GM23248 (cell line): Measurements from ENCODE around the gene SDCCAG8. TPM values are rescaled to one million over a fixed set of nuclear protein-coding genes. Genes with fewer than 3 reads are reported as not detected.

ENCODE experiments used
- DNase-seq: peaks from one replicate; pipeline ENCODE4 v3.0.0-alpha.2; 2015
- H2AFZ ChIP-seq: fragments of 200-600 bp; sonication (generic); 2 replicates; pipeline ENCODE4 v1.6.1; 2016; ENCODE audit warnings: antibody characterized with exemption
- H3F3A ChIP-seq: fragments of 200-600 bp; sonication (generic); 2 replicates; pipeline ENCODE4 v1.6.1; 2016; ENCODE audit warnings: mild to moderate bottlenecking, antibody characterized with exemption, mixed run types; ENCODE audit not compliant: insufficient read depth
- H3K27ac ChIP-seq: fragments of 200-600 bp; sonication (generic); 2 replicates; pipeline ENCODE4 v1.5.1; 2016; ENCODE audit warnings: mild to moderate bottlenecking
- H3K27me3 ChIP-seq: fragments of 200-600 bp; sonication (generic); replicated peaks from 2 replicates; pipeline ENCODE4 v1.6.1; 2016; ENCODE audit warnings: mild to moderate bottlenecking; ENCODE audit not compliant: insufficient read depth
- H3K36me3 ChIP-seq: fragments of 200-600 bp; sonication (generic); 2 replicates; pipeline ENCODE4 v1.6.1; 2016; ENCODE audit warnings: low read depth, mild to moderate bottlenecking
- H3K4me1 ChIP-seq: fragments of 200-600 bp; sonication (generic); 2 replicates; pipeline ENCODE4 v1.6.1; 2016; ENCODE audit warnings: mild to moderate bottlenecking; ENCODE audit not compliant: insufficient read depth
- H3K4me2 ChIP-seq: fragments of 200-600 bp; sonication (generic); one replicate; pipeline ENCODE4 v1.6.1; 2016; ENCODE audit warnings: mild to moderate bottlenecking; ENCODE audit not compliant: unreplicated experiment
- H3K4me3 ChIP-seq: fragments of 200-600 bp; sonication (generic); 2 replicates; pipeline ENCODE4 v1.5.1; 2016; ENCODE audit warnings: mild to moderate bottlenecking
- H3K79me2 ChIP-seq: fragments of 200-600 bp; sonication (generic); 2 replicates; pipeline ENCODE4 v1.6.1; 2016; ENCODE audit warnings: mild to moderate bottlenecking; ENCODE audit not compliant: insufficient read depth
- H3K9ac ChIP-seq: fragments of 200-600 bp; sonication (generic); 2 replicates; pipeline ENCODE4 v1.6.1; 2016; ENCODE audit warnings: mild to moderate bottlenecking
- H3K9me2 ChIP-seq: fragments of 200-600 bp; sonication (generic); 2 replicates; pipeline ENCODE4 v1.6.1; 2016; ENCODE audit warnings: mixed run types, mild to moderate bottlenecking, moderate library complexity; ENCODE audit not compliant: insufficient read depth
- H3K9me3 ChIP-seq: fragments of 200-600 bp; sonication (generic); one replicate; pipeline ENCODE4 v1.6.1; 2017; ENCODE audit warnings: low read depth
- H4K20me1 ChIP-seq: fragments of 200-600 bp; sonication (generic); 2 replicates; pipeline ENCODE4 v1.6.0; 2016; ENCODE audit not compliant: insufficient read depth
- EZH2 ChIP-seq: fragments of 200-600 bp; sonication (generic); IDR thresholded peaks from 2 replicates; pipeline ENCODE4 v1.6.1; 2018; ENCODE audit warnings: antibody characterized with exemption, mild to moderate bottlenecking; ENCODE audit not compliant: insufficient read depth, poor library complexity, severe bottlenecking
- EZH2phosphoT487 ChIP-seq: fragments of 200-600 bp; sonication (generic); IDR thresholded peaks from 2 replicates; pipeline ENCODE4 v1.6.1; 2018; ENCODE audit warnings: antibody characterized with exemption, moderate library complexity, mild to moderate bottlenecking, low read depth; ENCODE audit not compliant: insufficient read depth
- WGBS, 2 experiments: methylation state at CpG; one replicate each; pipeline ENCODE4 v1.1.6; 2015 to 2017; ENCODE audit warnings: low lambda C conversion rate in 2 of 2, low coverage in 1 of 2; ENCODE audit errors: missing lambda C conversion rate in 2 of 2; 5-methylcytosine and 5-hydroxymethylcytosine counted together
- in situ Hi-C: fragments of 300-500 bp; cut with MboI; formaldehyde crosslinking; loops from 2 replicates; pipeline ENCODE4 v1.15.0; 2020
- polyA plus RNA-seq: library from polyadenylated mRNA; unstranded; fragments of >200 nt; fragmentation: Nextera tagmentation; extraction: Ambion mirVana; gene quantifications from 2 replicates; pipeline ENCODE4 v1.2.1, GENCODE V29; 2016
- total RNA-seq: library from RNA; depleted of rRNA; stranded (reverse); fragments of >200 nt; shearing (Covaris generic); gene quantifications from 2 replicates; pipeline ENCODE4 v1.2.3, GENCODE V29; 2014

SDCCAG8 gene
- total and polyA plus RNA-seq, 2 experiments from 2014 or later: 29.4 to 45.3 TPM

GRCh38 chr1:243230914-243231313, 24.9 kb upstream of the SDCCAG8 start:
- no peaks in the 10 kb centered on the region for H3K27me3 ChIP-seq
- no peak overlapping the region for H3K9ac ChIP-seq
- H3K36me3 ChIP-seq: peaks cover 40% of the 10 kb centered on the region
- H3K4me3 ChIP-seq: no peak overlapping the region
- in situ Hi-C loops: no loop called here
- peaks cover 100% of the 10 kb centered on the region for H3K79me2 ChIP-seq
- peaks cover 23% of the 10 kb centered on the region for H3K4me1 ChIP-seq
- H4K20me1 ChIP-seq: peaks cover 13% of the 10 kb centered on the region
- no peaks in the 10 kb centered on the region for H3K9me2 ChIP-seq
- no peak for TF ChIP-seq EZH2phosphoT487
- TF ChIP-seq EZH2: no peak
- no peak overlapping the region for H2AFZ ChIP-seq
- H3K9me3 ChIP-seq: no peaks in the 10 kb centered on the region
- H3K4me2 ChIP-seq: no peak overlapping the region
- peaks cover 56% of the 10 kb centered on the region; the same call in 1 of the 2 replicates for H3F3A ChIP-seq
- H3K27ac ChIP-seq: no peak overlapping the region
- peak; percentile 77 for DNase-seq

GRCh38 chr1:243233908-243234307, 21.9 kb upstream of the SDCCAG8 start:
- WGBS, 2 experiments: 66 to 79% methylated on average over 2 of the region's 2 CpGs
- Histone ChIP-seq H4K20me1 (peaks cover 16% of the 10 kb centered on the region), H3K27ac (no peak overlapping the region), H3K4me1 (peaks cover 32% of the 10 kb centered on the region), H3K4me3 (no peak overlapping the region), H3K9ac (no peak overlapping the region), H3K9me3 (no peaks in the 10 kb centered on the region), H3K4me2 (peak overlapping the region; percentile 6), H2AFZ (no peak overlapping the region), H3K36me3 (peaks cover 30% of the 10 kb centered on the region), H3F3A (peaks cover 60% of the 10 kb centered on the region; the same call in 1 of the 2 replicates), H3K9me2 (no peaks in the 10 kb centered on the region), H3K79me2 (peaks cover 100% of the 10 kb centered on the region), H3K27me3 (no peaks in the 10 kb centered on the region)
- in situ Hi-C loops: no loop called here
- peak; percentile 75 for DNase-seq
- no peak for TF ChIP-seq EZH2
- no peak for TF ChIP-seq EZH2phosphoT487

- peaks cover 16% of the 10 kb centered on the region for H4K20me1 ChIP-seq
- H3K4me3 ChIP-seq: no peak overlapping the region
- H3K36me3 ChIP-seq: peaks cover 21% of the 10 kb centered on the region
- H3K9me3 ChIP-seq: no peaks in the 10 kb centered on the region
- H3K4me2 ChIP-seq: peak overlapping the region; percentile 35
- in situ Hi-C loops: no loop called here
- H3K79me2 ChIP-seq: peaks cover 100% of the 10 kb centered on the region
- DNase-seq: peak; percentile 53
- peak overlapping the region; percentile 4; the same call in 1 of the 2 replicates for H3K27ac ChIP-seq
- H2AFZ ChIP-seq: no peak overlapping the region
- WGBS, 2 experiments: 89 to 94% methylated on average over 4 of the region's 4 CpGs
- no peak overlapping the region for H3K9ac ChIP-seq
- H3K9me2 ChIP-seq: no peaks in the 10 kb centered on the region
- H3F3A ChIP-seq: peaks cover 66% of the 10 kb centered on the region; the same call in 1 of the 2 replicates
- peaks cover 32% of the 10 kb centered on the region for H3K4me1 ChIP-seq
- H3K27me3 ChIP-seq: no peaks in the 10 kb centered on the region
- no peak for TF ChIP-seq EZH2phosphoT487
- TF ChIP-seq EZH2: no peak
Measured at GRCh38 chr1:243234978-243235647, 20.7 kb upstream of the SDCCAG8 start.

GRCh38 chr1:243236604-243237252, 19.1 kb upstream of the SDCCAG8 start:
- Histone ChIP-seq H3K9ac (0 out of 2 replicates have a peak overlapping the region, but pooled peaks have one; percentile 2), H3K79me2 (peaks cover 100% of the 10 kb centered on the region), H2AFZ (no peak overlapping the region), H3K27ac (0 out of 2 replicates have a peak overlapping the region, but pooled peaks have one; percentile 4), H3K4me1 (peaks cover 32% of the 10 kb centered on the region), H3F3A (peaks cover 53% of the 10 kb centered on the region; the same call in 1 of the 2 replicates), H3K4me2 (no peak overlapping the region), H3K4me3 (no peak overlapping the region), H3K36me3 (peaks cover 10% of the 10 kb centered on the region), H3K27me3 (no peaks in the 10 kb centered on the region), H4K20me1 (peaks cover 15% of the 10 kb centered on the region), H3K9me3 (no peaks in the 10 kb centered on the region), H3K9me2 (no peaks in the 10 kb centered on the region)
- in situ Hi-C loops: no loop called here
- TF ChIP-seq EZH2 (no peak), EZH2phosphoT487 (no peak)
- no peak for DNase-seq
- WGBS, 2 experiments: 66 to 73% methylated on average over 4 of the region's 4 CpGs
